Keratinocyte (primary cell): Measurements from ENCODE around the gene NMNAT2. TPM values are rescaled to one million over a fixed set of nuclear protein-coding genes. Genes with fewer than 3 reads are reported as not detected.

Experiments used
- DNase-seq: peaks from one replicate; pipeline ENCODE4 v3.0.0-alpha.2; 2011; ENCODE audit warnings: low read depth, missing footprints, low spot score
- FAIRE-seq: peaks from 2 replicates; lab custom pipeline; 2011; peaks lifted over from hg19 to GRCh38; lab: Jason Lieb, UNC
- H2AFZ ChIP-seq: 2 replicates; pipeline ENCODE4 v1.6.0; 2012; ENCODE audit warnings: low read length, control low read depth, inconsistent platforms; ENCODE audit not compliant: control insufficient read depth
- H3K27ac ChIP-seq: 2 replicates; pipeline ENCODE4 v1.5.1; 2011; ENCODE audit warnings: low read length; ENCODE audit not compliant: control insufficient read depth, insufficient read depth
- H3K27me3 ChIP-seq: 3 replicates; pipeline ENCODE4 v1.6.0; 2011; ENCODE audit warnings: low read length; ENCODE audit not compliant: control insufficient read depth, insufficient read depth; ENCODE audit errors: extremely low read depth
- H3K36me3 ChIP-seq, 2 experiments: 2 replicates in 1 of 2; 3 replicates in 1 of 2; pipeline ENCODE4 v1.5.1; 2011; ENCODE audit warnings: low read length in 2 of 2, mild to moderate bottlenecking in 1 of 2; ENCODE audit not compliant: control insufficient read depth in 2 of 2, insufficient read depth in 2 of 2; ENCODE audit errors: extremely low read depth in 1 of 2
- H3K4me1 ChIP-seq: 3 replicates; pipeline ENCODE4 v1.5.1; 2011; ENCODE audit warnings: low read length; ENCODE audit not compliant: control insufficient read depth, insufficient read depth; ENCODE audit errors: extremely low read depth
- H3K4me2 ChIP-seq: 3 replicates; pipeline ENCODE4 v1.6.0; 2011; ENCODE audit warnings: low read depth, low read length; ENCODE audit not compliant: control insufficient read depth, insufficient read depth; ENCODE audit errors: extremely low read depth
- H3K4me3 ChIP-seq, 3 experiments: fragments of 200-600 bp in 1 of 3; sonication (generic) in 1 of 3; 2 replicates in 2 of 3; 3 replicates in 1 of 3; pipeline ENCODE4 v1.5.1; 2011 to 2016; ENCODE audit warnings: low read length in 3 of 3, mild to moderate bottlenecking in 3 of 3, control low read depth in 2 of 3, inconsistent platforms in 1 of 3, low read depth in 1 of 3, mixed read lengths in 1 of 3, mixed run types in 1 of 3, moderate library complexity in 1 of 3; ENCODE audit not compliant: control insufficient read depth in 2 of 3, insufficient read depth in 2 of 3; ENCODE audit errors: extremely low read depth in 1 of 3
- H3K79me2 ChIP-seq: 2 replicates; pipeline ENCODE4 v1.6.0; 2012; ENCODE audit warnings: low read length; ENCODE audit not compliant: control insufficient read depth, insufficient read depth
- H3K9ac ChIP-seq: 3 replicates; pipeline ENCODE4 v1.6.0; 2011; ENCODE audit warnings: low read length; ENCODE audit not compliant: control insufficient read depth, insufficient read depth; ENCODE audit errors: extremely low read depth
- H3K9me1 ChIP-seq: 3 replicates; pipeline ENCODE4 v1.6.0; 2011; ENCODE audit warnings: low read length; ENCODE audit not compliant: control insufficient read depth, insufficient read depth; ENCODE audit errors: extremely low read depth
- H3K9me3 ChIP-seq: 2 replicates; pipeline ENCODE4 v1.5.1; 2012; ENCODE audit warnings: low read depth, low read length; ENCODE audit not compliant: control insufficient read depth
- H4K20me1 ChIP-seq: 3 replicates; pipeline ENCODE4 v1.6.0; 2011; ENCODE audit warnings: low read length; ENCODE audit not compliant: control insufficient read depth, insufficient read depth; ENCODE audit errors: extremely low read depth
- EZH2 ChIP-seq: IDR thresholded peaks from one replicate; pipeline ENCODE4 v1.6.1; 2012; ENCODE audit warnings: inconsistent platforms, mild to moderate bottlenecking, low read length, moderate library complexity
- dilution Hi-C: fragments of 300-500 bp; cut with MboI; formaldehyde crosslinking; loops from one replicate; pipeline ENCODE4 v1.7.0; 2020; ENCODE audit warnings: low sequenced_read_pairs; ENCODE audit not compliant: extremely low pct_ligation_motif_present
- polyA plus RNA-seq, 5 experiments: library from polyadenylated mRNA; depleted of rRNA in 3 of 5; stranded (reverse) in 3 of 5; stranded (forward) in 1 of 5; unstranded in 1 of 5; fragments of >200 nt; gene quantifications; 1 replicate in 1 of 5; 2 replicates in 3 of 5; 3 replicates in 1 of 5; pipeline versions ENCODE4 v1.2.1 to v1.2.3, GENCODE V29; 2011 to 2012; ENCODE audit warnings: missing spikeins in 2 of 5, low read depth in 1 of 5, low replicate concordance in 1 of 5
- TF ChIP-seq, protein P1 (sequence below), 3 experiments: IDR thresholded peaks in 1 of 3; conservative IDR thresholded peaks in 1 of 3; optimal IDR thresholded peaks in 1 of 3; 2 replicates in 2 of 3; 3 replicates in 1 of 3; pipeline versions ENCODE3 to v1.5.1; 2011; ENCODE audit warnings: low read length in 3 of 3, mild to moderate bottlenecking in 3 of 3, moderate library complexity in 2 of 3, control low read depth in 1 of 3, inconsistent platforms in 1 of 3; ENCODE audit not compliant: insufficient read depth in 2 of 3; ENCODE audit errors: extremely low read depth in 1 of 3

NMNAT2 gene
- polyA plus RNA-seq, 1 donor (not counting 4 experiments of a cell fraction or from before 2014, with no cell fraction given): 0.72 TPM

DNA sequence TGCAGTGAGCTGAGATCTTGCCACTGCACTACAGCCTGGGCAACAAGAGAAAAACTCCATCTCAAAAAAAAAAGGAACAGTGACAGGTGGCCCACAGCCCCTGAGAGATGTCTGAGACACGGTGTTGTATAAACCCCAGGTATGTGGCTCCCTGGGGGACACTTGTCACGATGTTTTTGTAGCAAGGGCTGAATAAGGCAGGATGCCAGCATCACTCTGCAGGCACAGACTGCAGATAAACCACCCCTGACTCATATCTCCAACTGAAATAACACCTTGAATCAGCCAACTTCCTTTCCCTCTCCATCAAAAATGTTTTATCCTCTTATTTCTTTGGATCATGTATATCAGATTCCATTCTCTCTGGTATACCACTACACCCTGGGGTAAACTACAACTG lies 52.5 kb downstream of the NMNAT2 start:
- Histone ChIP-seq H3K9me1 (no peaks in the 10 kb centered on the region), H3K27ac (no peak overlapping the region), H3K27me3 (no peaks in the 10 kb centered on the region), H4K20me1 (no peaks in the 10 kb centered on the region), H3K4me2 (no peak overlapping the region), H3K4me3 (no peak overlapping the region), H3K9ac (no peak overlapping the region), H3K79me2 (no peaks in the 10 kb centered on the region), H3K36me3 (no peaks in the 10 kb centered on the region), H3K4me1 (no peaks in the 10 kb centered on the region), H3K9me3 (no peaks in the 10 kb centered on the region), H2AFZ (no peak overlapping the region)
- no peak for DNase-seq
- no peak for FAIRE-seq
- no peak for TF ChIP-seq EZH2
- TF ChIP-seq, protein P1, sequence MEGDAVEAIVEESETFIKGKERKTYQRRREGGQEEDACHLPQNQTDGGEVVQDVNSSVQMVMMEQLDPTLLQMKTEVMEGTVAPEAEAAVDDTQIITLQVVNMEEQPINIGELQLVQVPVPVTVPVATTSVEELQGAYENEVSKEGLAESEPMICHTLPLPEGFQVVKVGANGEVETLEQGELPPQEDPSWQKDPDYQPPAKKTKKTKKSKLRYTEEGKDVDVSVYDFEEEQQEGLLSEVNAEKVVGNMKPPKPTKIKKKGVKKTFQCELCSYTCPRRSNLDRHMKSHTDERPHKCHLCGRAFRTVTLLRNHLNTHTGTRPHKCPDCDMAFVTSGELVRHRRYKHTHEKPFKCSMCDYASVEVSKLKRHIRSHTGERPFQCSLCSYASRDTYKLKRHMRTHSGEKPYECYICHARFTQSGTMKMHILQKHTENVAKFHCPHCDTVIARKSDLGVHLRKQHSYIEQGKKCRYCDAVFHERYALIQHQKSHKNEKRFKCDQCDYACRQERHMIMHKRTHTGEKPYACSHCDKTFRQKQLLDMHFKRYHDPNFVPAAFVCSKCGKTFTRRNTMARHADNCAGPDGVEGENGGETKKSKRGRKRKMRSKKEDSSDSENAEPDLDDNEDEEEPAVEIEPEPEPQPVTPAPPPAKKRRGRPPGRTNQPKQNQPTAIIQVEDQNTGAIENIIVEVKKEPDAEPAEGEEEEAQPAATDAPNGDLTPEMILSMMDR (optimal IDR thresholded peaks at IDR 0.05 in 1 of 3, IDR thresholded peaks at IDR 0.05 in 1 of 3, conservative IDR thresholded peaks at IDR 0.05 in 1 of 3; ENCODE audit: extremely low read depth in 1 of 3, insufficient read depth in 2 of 3, low read length in 3 of 3): no peak
- dilution Hi-C loops: no loop called here

DNA sequence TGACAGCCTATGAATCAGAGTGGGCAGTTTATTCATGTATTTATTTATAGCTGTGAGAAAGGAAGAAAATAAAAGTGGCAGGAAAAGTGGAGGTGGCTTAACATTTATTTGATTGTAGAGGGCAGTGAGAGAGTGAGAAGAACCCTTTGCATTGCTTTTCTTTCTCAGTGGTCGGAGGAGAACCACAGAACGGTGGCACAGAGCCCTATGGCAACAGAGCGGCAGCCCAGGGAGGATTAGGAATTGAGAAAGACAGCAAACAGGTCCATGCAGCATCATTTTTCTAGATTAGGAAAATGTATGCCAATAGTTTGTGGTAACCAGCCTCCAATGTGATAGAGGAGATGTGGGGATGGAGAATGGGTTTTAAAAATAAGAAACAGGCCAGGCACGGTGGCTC lies 53.1 kb downstream of the NMNAT2 start:
- H3K4me2 ChIP-seq: no peak overlapping the region
- no peak for TF ChIP-seq EZH2
- TF ChIP-seq, protein P1 (optimal IDR thresholded peaks at IDR 0.05 in 1 of 3, IDR thresholded peaks at IDR 0.05 in 1 of 3, conservative IDR thresholded peaks at IDR 0.05 in 1 of 3; ENCODE audit: extremely low read depth in 1 of 3, insufficient read depth in 2 of 3, low read length in 3 of 3): no peak
- no peak for DNase-seq
- no peak overlapping the region for H3K27ac ChIP-seq
- peaks cover 4% of the 10 kb centered on the region for H3K27me3 ChIP-seq
- dilution Hi-C loops: no loop called here
- no peaks in the 10 kb centered on the region for H3K9me3 ChIP-seq
- no peaks in the 10 kb centered on the region for H3K9me1 ChIP-seq
- H3K4me3 ChIP-seq: no peak overlapping the region
- no peak overlapping the region for H3K9ac ChIP-seq
- no peaks in the 10 kb centered on the region for H4K20me1 ChIP-seq
- H2AFZ ChIP-seq: no peak overlapping the region
- no peaks in the 10 kb centered on the region for H3K4me1 ChIP-seq
- no peaks in the 10 kb centered on the region for H3K79me2 ChIP-seq
- FAIRE-seq: no peak
- no peaks in the 10 kb centered on the region for H3K36me3 ChIP-seq
